GM19099 (cell line): ENCODE data around the gene INTS15.

ENCODE experiments used
- POLR2A ChIP-seq: IDR thresholded peaks from 3 replicates; pipeline ENCODE4 v1.6.1; 2011; ENCODE audit warnings: low read depth; ENCODE audit not compliant: insufficient read length; ENCODE audit errors: extremely low read depth

The INTS15 gene

GRCh38 chr7:6567886-6568285 lies 21.9 kb upstream of the INTS15 start:
- no peak for TF ChIP-seq POLR2A

- TF ChIP-seq POLR2A = no peak
Measured at GRCh38 chr7:6571160-6571779, 18.6 kb upstream of the INTS15 start.

GRCh38 chr7:6575281-6576023 lies 14.4 kb upstream of the INTS15 start:
- TF ChIP-seq POLR2A = no peak

- no peak for TF ChIP-seq POLR2A
Measured at GRCh38 chr7:6576024-6576866, 13.6 kb upstream of the INTS15 start.

- peak; percentile 98 for TF ChIP-seq POLR2A
Measured at GRCh38 chr7:6577369-6578113, 12.3 kb upstream of the INTS15 start, which contains the start of gene ZDHHC4. ZDHHC4 (plus strand) TSS chr7:6577454; CDS start chr7:6580562, 3,108 bp downstream.

- no peak for TF ChIP-seq POLR2A
Measured at GRCh38 chr7:6578114-6579084, 11.4 kb upstream of the INTS15 start.

- no peak for TF ChIP-seq POLR2A
Measured at GRCh38 chr7:6579446-6579845, 10.4 kb upstream of the INTS15 start.

- no peak for TF ChIP-seq POLR2A
Measured at GRCh38 chr7:6588566-6588965, 1.3 kb upstream of the INTS15 start.

GRCh38 chr7:6589151-6589828 lies 531 bp upstream of the INTS15 start:
- TF ChIP-seq POLR2A = no peak

GRCh38 chr7:6590645-6591110 lies 857 bp downstream of the INTS15 start:
- TF ChIP-seq POLR2A = no peak

- TF ChIP-seq POLR2A = no peak
Measured at GRCh38 chr7:6600093-6600492, 10.3 kb downstream of the INTS15 start.

- no peak for TF ChIP-seq POLR2A
Measured at GRCh38 chr7:6604458-6604857, 14.6 kb downstream of the INTS15 start.

GRCh38 chr7:6606866-6607583 lies 17.2 kb downstream of the INTS15 start:
- no peak for TF ChIP-seq POLR2A

GRCh38 chr7:6607651-6608051 lies 17.8 kb downstream of the INTS15 start:
- TF ChIP-seq POLR2A = no peak
